GM18502 (cell line): ENCODE data around the gene TRIM10.
"Not testable (repeated sequence)": the region's sequence is repeated elsewhere in the genome, so short reads cannot be mapped to it uniquely, and the experiment has no call there.

Experiments used
- ATAC-seq: cut with Tn5 transposase; IDR thresholded peaks from one replicate; pipeline ENCODE4 v1.9.1; 2021; ENCODE audit warnings: mild to moderate bottlenecking; ENCODE audit not compliant: unreplicated experiment, poor library complexity

Gene TRIM10

DNA sequence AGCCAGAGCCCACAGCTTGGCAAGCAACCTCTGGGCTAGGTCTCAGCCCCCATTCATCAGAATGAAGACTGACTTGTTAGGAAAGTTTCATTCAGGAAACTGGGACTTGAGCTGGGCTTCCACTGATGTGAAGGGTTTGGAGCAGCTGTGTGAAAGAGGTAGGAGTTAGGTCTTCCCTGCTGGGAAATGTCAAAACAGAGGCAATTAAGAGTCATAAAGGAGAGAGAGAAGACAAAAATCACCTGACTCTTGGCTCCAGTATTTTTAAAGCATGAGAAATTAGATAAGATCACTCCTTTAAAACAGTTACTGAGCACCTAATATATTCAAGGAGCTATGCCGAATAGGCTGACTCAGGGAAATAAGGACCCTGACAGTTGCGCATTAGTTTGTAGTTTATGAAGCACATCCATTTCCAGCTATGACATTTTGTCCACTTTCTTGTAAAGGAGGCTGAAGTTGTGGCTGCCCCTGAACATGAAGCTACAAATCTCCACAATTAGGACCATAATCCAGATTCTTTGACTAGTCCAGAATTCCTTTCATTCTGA, 29.0 kb downstream of the TRIM10 start:
- ATAC-seq, result no peak

DNA sequence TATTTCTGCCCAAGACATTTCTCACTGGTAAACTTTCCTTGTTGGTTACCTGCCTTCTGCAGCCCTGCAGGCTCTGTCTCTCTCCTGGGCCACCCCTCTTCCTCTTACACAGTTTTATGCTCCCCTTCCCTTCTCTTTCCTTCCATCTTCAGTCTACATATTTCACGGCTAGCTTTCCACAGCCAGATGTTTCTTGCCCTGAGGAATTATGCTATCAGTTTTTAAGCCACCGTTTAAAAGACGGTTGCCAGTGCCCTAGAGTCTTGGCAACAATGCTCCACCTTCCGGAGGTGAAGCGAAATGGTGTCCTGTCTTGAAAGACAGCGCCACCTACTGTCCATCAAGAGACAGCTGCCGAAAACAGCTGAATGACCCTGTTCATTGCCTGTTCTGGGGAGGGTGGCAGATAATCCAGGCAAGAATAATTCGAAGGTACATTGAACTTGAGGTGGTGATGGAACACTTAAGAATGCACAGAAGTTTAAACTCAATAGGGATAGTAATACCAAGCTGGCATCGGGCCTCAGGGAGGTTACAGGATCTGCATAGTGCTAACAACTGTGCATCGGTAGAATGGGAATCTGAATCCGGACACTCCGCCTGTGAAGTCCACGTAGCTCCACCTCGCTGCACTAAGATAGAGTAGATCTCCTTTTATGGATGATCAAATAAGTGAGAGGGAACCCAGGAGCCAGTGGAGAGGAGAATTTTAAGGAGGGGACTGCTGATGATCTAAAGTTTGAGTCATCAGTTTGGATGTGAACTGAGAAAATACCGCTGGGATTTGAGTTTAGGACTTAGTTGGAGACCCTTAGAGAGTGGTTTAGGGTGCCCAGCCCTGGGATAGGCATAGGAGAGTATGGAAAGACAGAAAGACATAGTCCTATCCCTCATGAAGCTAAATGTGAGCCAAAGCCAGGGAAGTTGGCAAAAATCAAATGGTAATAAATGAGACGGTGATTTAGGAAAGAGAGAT, 29.8 kb downstream of the TRIM10 start:
- peak; percentile 60 for ATAC-seq

DNA sequence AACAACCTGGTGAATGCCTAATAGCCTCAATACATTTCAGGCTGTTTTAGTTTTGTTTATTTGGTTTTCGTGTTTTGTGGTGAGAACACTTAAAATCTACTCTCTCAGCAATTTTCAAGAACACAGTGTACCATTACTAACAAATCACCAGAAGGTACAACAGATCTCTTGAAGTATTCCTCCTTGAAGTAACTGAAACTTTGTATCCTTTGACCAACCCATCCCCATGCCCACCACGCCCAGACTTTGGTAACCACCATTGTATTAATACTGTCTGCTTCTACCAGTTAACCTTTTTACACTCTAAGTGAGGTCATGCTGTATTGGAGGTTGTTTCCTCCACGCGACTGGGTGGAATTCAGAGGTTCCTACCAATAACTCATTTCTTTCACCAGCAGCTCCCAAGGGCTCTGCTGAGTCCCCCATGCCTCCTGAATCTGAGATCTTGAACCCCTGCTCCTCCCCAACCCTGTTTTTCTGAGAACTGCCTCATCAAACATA, 30.8 kb downstream of the TRIM10 start:
- ATAC-seq, result no peak

DNA sequence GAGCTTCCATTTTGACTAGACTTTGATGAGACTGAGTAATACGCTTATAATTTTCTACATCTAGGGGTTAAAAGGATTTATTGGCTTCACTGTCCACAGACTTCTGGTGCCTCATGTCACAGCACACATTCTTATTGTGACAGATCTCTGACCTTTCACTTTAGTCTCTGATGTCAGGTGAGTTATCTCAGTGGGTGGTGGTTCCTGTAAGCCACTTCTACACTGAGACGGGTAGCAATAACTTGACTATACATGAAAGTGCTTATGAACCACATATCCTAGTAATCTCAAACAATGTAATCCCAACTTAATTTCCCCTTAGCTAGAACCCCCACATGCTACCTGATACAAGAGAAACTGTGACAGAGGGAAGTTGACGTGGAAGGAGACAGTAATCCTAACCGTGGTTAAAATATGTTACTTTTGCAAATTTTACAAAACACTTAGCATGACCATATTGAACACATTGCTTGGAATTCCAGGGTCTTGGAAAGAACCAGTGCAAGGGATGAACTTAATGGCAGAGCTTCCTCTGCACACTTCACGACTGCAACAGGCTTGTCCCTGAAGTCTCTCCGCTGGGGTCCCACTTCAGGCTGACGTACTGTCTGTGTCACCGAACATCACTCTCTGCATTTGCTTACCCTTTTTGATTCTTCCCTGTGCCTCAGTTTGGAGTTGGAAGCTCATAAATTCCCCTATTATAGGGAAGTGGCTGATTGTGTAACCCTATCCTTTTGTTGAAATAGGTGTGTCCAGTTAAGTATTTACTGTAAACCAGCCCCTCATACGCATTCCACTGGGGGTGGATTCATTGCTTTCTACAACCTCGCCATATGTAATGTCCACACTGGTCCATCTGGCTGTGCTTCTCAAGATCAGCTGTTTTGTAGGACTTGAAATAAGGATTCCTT, 31.5 kb downstream of the TRIM10 start:
- ATAC-seq, result no peak

DNA sequence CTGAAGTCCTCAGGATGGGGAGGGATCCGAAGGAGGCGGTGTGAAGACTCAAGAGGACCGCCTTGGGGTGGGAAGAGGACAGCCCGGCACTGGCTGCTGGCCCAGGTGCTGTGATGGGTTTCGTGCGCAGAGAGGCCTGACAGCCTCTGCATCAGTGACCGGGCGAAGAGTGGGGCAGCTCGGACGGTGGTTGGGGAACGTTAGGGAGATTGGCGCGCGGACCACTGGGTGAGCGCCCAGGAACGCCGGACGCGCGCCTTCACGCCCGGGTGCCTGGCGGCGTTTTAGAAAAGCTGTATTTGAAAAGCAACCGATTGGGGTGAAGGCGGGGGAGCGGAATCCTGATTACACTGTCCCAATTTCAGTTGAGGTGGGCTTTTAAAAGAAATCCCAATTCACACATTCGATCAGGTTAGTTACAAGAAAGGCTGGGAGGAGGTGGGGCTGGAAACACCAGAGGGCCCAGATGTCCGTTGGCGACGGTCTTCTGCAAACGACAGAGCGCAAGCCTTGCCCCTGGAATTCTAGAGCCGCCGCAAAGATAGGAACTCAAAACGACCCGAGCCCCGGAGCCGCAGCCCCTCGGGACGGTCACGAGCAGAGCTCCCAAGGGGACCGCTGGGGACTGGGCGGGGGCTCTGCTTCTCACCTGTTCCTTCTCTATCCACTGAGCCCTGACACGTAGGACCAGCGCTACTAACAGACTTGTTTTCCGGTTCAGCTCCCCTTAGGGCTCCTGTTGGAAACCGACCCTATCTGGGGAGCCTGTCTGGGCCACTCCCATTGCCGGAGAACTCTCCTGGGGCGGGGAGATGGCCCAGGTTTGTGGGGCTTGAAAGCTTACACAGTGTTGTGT, 33.5 kb downstream of the TRIM10 start:
- no peak for ATAC-seq

DNA sequence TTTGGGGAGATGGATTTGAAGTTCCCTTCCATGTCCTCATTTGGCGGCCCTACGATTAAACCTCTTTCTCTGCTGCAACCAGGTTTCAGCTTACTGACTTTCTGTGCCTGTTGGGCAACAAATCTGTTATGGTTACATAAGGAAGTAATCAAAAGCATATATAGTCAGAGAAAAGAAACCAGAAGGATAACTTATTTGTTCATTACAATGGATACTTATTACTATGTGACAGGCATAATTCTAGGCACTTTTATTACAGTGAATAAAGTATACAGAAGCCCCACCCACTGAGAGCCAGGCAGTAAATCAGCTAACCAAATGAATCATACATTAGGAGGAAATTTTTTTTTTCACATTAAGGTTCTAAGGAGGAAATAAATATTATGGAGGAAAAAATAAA, 38.5 kb downstream of the TRIM10 start:
- ATAC-seq, result no peak

DNA sequence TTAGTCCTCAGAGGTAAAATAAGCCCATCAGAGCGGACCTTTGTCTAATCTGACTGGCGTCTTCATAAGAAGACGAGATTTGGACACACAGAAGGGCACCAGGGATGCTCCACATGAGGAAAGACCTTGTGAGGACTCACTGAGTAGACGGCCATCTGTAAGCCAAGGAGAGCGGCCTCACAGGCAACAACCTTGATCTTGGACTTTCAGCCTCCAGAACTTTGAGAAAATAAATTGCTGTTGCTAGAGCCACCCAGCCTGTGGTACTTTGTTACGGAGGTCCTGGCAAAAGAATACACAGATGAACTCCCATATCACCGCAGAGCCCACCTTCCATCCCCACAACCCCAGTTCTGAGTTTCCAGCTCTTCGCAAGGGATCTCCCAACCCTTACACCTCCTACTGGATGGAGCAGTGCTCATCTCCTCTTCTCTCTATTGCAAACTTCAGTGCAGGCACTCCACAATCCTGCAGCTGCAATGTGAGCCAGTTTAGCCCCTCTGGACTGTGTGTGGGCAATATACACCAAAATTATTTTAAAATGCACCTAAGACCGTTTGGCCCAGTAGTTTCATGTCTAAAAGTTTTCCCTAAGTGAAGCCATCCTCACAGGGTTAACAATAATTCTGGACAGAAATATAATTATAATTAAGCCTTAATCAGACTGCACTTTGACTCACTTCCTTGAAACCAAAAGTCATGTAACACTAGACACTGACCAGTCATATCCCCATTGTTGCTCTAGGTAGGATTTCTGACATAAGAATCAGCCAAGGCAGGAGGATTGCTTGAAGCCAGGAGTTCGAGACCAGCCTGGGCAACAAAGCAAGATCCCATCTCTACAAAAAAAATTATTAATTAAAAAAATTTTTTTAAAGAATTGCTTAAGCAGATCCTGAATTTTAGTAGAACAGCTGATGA, 39.3 kb downstream of the TRIM10 start:
- no peak for ATAC-seq

DNA sequence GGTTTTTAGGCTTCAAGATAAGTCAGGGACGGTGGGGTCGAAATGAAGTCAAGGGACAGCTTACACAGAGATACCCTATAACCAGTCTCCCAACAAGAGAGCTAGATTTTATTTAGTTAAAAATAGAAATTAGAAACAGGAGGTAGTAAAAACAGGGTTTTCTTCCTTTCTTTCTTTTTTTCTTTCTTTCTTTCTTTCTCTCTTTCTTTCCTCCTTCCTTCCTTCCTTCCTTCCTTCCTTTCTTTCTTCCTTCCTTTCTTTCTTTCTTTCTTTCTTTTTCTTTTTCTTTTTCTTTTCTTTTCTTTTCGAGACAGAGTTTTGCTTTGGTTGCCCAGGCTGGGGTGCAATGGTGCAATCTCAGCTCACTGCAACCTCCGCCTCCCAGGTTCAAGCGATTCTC, 42.3 kb downstream of the TRIM10 start:
- not testable (repeated sequence) for ATAC-seq

DNA sequence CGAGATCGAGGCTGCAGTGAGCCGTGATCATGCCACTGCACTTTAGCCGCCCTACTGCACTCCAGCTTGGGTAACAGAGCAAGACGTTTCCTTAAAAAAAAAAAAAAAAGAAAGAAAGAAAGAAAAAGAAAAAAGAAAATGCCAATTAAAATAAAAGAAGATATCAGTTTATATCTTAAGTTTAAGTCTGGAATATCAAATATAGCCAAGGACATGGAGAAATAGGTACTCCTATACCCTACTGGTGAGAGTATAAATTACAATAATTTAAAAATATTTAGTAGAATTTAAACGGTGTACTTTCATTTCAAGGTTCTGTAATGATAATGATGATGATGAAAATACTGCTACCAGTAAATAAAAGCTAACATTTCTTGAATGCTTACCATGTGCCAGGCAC, 44.3 kb downstream of the TRIM10 start:
- no peak for ATAC-seq

DNA sequence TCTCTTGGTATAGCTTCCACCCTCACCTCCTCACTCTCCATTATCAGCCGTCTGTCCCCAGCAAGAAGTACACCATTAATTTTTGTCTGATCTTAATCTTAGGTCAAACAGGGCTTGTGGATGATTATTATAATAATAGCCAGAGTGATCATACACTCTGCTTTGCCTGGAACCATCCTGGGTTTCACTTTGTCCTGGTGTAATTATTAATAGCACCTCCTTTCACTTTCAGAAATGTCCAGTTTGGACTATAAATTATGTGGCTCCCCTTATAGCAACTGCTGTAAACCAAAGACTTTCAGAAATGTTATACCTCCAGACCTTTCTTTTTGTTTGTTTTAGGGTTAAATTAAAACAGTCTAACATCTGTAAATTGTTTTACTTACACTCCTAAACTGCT, 47.2 kb downstream of the TRIM10 start:
- no peak for ATAC-seq

DNA sequence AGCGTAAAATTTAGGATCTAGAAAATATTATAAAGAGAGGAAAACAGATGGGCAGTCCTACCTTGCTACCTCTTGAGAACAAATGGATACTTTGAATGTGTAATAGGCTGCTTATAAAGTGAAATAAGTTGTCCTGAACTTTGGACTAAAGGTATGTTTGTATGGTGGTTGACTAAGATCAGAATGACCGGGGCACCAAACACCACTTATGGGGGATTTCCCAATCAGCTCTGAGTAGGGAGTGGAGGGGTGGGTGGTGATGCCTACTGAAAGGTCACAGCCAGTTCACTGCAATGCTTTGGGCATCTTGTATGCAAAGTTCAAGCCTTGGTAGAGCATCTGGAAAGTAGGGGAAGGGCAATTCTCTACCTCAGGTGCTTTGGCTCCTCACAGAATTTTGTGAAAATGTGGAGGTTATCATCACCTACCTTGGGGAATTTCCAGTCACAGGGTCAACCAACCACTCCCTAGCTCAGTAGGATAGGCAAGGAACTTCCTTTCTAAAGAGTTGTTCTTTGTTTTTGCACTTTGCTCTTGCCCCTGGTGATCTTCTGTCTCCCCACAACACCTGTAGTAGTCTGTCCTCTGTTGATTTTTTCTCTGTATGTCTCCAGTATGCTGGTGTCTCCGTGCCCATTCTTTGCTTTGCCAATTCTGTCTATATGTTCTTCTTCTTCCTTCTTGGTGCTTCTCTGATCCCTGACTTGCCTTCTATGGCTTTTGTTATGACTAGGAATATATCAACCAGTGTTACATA, 47.8 kb downstream of the TRIM10 start, which contains the start of gene TRIM31:
TSS of gene TRIM31 (minus strand) at position 88 of the 757 bp plus-strand sequence. CDS start 285 bp downstream, outside the sequence.
- ATAC-seq, result no peak

DNA sequence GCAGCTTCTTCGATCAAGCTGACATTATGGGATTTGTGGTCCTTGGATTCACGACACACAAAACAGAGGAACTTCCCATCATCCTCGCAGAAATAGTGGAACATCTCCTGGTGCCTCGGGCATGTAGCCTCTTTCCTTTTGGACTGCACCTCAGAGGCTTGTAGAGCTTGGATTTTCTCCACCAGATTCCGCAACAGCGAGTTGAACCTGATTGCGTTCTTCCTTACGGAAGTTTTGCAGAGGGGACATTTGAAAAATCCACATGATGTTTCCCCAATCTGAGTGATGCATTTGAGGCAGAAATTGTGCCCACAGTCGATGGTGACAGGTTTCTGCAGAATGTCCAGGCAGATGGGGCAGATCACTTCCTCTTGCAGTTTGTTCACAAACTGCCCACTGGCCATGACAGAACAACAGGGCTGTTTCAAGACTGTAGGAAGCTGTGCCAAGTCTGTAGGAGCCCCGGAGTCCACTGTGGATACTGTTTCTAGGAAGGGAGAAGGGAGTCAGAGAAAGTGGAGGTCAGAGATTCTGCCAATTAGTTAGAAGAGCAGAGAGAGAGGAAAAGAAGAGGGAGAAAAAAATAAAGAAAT, 48.5 kb downstream of the TRIM10 start:
- no peak for ATAC-seq

DNA sequence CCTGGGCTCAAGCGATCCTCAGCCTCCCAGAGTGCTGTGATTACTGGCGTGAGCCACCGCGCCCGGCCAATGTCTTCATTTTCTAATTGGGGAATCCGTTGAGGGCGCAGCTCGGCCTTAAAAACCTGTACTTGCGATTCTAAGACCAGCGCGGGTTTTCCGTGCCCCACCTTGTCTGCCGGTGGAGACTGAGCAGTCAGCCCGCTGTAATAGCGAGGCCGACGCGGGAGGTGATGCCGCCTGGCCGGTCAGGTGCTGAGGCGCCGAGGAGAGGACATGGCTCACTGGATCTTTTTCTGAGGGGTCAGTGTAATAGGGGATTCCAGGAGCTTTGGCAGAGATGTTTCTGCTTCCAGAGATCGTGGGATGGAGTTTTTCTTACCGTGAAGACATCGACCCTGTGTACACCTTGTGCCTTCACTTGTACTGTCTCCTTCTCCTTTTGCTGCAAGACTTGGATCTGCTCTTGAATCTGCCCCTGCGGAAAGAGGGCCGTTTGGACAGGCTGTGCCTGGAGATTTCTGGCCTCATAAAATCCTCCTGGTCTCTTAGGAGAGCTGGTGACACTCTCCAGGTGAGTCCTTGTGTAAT, 49.6 kb downstream of the TRIM10 start:
- ATAC-seq, result no peak

DNA sequence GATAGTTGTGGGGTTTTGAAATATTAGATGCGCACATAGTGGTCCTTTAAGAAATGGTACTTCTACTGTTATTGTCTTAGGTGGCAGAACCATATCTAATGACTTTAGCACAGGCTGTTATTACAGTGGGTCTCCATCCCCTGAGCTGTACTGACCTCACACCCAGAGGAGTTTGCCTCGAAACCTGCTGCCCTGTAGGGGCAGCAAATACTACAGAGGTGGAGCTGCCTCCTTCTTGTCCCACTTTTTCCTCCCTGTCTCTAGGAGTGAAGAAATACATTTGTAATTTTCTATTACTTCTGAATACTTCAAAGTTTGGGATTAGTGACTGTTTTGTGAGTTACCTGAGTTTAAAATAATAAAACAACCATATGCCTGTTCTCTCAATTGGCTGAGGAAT, 56.4 kb downstream of the TRIM10 start:
- no peak for ATAC-seq

DNA sequence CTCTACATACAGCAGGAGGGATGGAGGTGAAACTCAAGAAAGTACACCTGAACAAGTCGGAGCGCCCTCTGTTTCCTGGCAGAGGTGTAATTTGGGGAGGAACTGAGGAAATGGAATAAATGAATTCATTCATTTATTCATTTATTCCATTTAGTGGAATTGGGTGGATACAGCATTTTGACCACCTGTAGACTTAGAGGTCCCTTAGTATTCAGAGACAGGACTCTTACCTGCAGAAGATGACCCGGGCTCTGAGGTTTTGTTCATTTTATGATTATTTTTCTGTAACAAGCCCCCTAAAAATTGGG, 57.2 kb downstream of the TRIM10 start:
- no peak for ATAC-seq

DNA sequence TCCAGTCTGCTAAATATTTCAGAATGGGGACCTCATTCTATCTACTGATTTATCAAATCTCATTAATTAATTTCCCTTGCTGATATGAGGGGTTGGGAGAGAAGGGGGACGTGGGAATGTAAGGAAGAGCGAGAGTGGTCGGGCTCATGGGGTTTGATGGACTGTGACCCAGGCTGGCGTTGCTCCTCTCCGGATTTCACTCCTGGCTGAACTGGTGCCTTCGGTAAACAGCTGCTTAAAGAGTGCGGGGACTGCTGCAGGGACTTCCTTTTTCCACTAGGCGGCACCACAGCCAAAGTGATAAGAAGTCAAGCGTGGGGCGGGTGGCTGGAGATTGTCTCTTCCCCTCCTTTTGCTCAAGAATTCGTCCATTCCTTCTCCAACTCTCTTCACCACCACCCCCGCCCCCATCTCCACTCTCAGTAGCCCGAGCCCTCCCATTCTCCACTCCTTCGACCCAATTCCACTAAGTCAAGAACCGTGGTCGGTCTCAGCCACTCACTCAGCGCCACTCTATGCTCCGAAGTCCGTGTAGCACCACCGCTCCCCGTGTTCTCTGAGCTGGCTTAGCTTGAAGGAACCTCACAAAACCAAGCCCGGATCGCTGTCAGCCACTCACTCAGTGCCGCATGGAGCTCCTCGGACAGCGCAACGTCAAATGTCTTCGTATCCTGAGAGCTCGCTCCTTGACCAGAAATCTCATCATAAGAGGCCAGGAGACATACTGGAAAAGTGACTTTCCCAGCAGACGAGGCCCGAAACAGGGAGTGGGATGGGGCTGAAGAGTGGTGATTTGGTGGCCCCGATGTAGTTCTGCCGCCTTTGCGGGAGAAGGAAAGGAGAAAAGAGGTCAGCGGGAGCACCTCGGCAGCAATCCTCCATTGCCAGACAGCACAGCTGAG, 57.8 kb downstream of the TRIM10 start:
- ATAC-seq, result peak; percentile 71
